BLaER1 treated with 17β-estradiol and CSF1 and Interleukin-3, amounts not matched to agents 10 nM and 100 nM (cell line): ENCODE results near the gene MEX3D.
A peak's percentile ranks its signal among the peaks of the same experiment; 100 is the strongest.

ENCODE experiments used
- H3K27ac ChIP-seq, 11 experiments: shearing (Covaris generic); formaldehyde crosslinking; 2 replicates each; pipeline ENCODE4 v1.8.1; 2022
- H3K27me3 ChIP-seq, 11 experiments: shearing (Covaris generic); formaldehyde crosslinking; 2 replicates each; pipeline ENCODE4 v1.8.1; 2022
- H3K36me3 ChIP-seq, 11 experiments: shearing (Covaris generic); formaldehyde crosslinking; 2 replicates each; pipeline ENCODE4 v1.8.1; 2022
- H3K4me1 ChIP-seq, 10 experiments: shearing (Covaris generic); formaldehyde crosslinking; 2 replicates each; pipeline ENCODE4 v1.8.1; 2022
- H3K4me2 ChIP-seq, 11 experiments: shearing (Covaris generic); formaldehyde crosslinking; 2 replicates each; pipeline ENCODE4 v1.8.1; 2022
- H3K4me3 ChIP-seq, 10 experiments: shearing (Covaris generic); formaldehyde crosslinking; 2 replicates each; pipeline ENCODE4 v1.8.1; 2022
- H3K9ac ChIP-seq, 11 experiments: shearing (Covaris generic); formaldehyde crosslinking; 2 replicates each; pipeline ENCODE4 v1.8.1; 2022
- H3K9me3 ChIP-seq, 11 experiments: shearing (Covaris generic); formaldehyde crosslinking; replicated peaks in 1 of 11; 2 replicates each; pipeline ENCODE4 v1.8.1; 2022
- H4K20me1 ChIP-seq, 11 experiments: shearing (Covaris generic); formaldehyde crosslinking; 2 replicates each; pipeline ENCODE4 v1.8.1; 2022
- Cebpa-rat ChIP-seq, 11 experiments: shearing (Covaris generic); IDR thresholded peaks; 2 replicates each; pipeline ENCODE4 v1.8.1; 2022

The MEX3D gene

GRCh38 chr19:1571358-1571757 lies 3.2 kb upstream of the MEX3D start:
- Histone ChIP-seq H3K36me3 (peaks cover 3 to 25% (median 14%) of the 10 kb centered on the region in 11 experiments; a peak in 19 of 22 replicates), H3K27me3 (no peaks in the 10 kb centered on the region), H3K9me3 (no peaks in the 10 kb centered on the region), H4K20me1 (peaks cover under 1 to 40% (median 13%) of the 10 kb centered on the region in 11 experiments; a peak in 21 of 22 replicates), H3K4me2 (no peak overlapping the region), H3K27ac (no peak overlapping the region), H3K4me1 (peaks cover 15 to 34% (median 25%) of the 10 kb centered on the region in 10 experiments; a peak in 19 of 20 replicates), H3K9ac (no peak overlapping the region), H3K4me3 (no peak overlapping the region)
- TF ChIP-seq Cebpa-rat (IDR thresholded peaks at IDR 0.05): no peak

GRCh38 chr19:1570836-1571235 lies 2.7 kb upstream of the MEX3D start:
- no peak overlapping the region for H3K4me3 ChIP-seq
- no peak for TF ChIP-seq Cebpa-rat (IDR thresholded peaks at IDR 0.05)

GRCh38 chr19:1569997-1570396 lies 1.9 kb upstream of the MEX3D start:
- Histone ChIP-seq H3K4me1 (peaks cover 26 to 48% (median 38%) of the 10 kb centered on the region in 10 experiments), H3K4me3 (no peak overlapping the region), H4K20me1 (peaks cover 14 to 40% (median 14%) of the 10 kb centered on the region in 11 experiments), H3K9me3 (no peaks in the 10 kb centered on the region), H3K9ac (peak overlapping the region in 4 of 11 experiments; percentile 28 to 53 (median 40); a peak in 6 of 22 replicates), H3K27ac (peak overlapping the region in 4 of 11 experiments; percentile 32 to 53 (median 40); a peak in 4 of 22 replicates), H3K36me3 (peaks cover 0 to 21% (median 4%) of the 10 kb centered on the region in 11 experiments; a peak in 12 of 22 replicates), H3K4me2 (peak overlapping the region in 10 of 11 experiments; percentile 61 to 98 (median 78); a peak in 21 of 22 replicates), H3K27me3 (no peaks in the 10 kb centered on the region)
- no peak for TF ChIP-seq Cebpa-rat (IDR thresholded peaks at IDR 0.05)

More at GRCh38 chr19:1570836-1571235, 2.7 kb upstream of the MEX3D start:
- Histone ChIP-seq H3K27me3 (no peaks in the 10 kb centered on the region), H3K4me1 (peaks cover 20 to 40% (median 30%) of the 10 kb centered on the region in 10 experiments), H3K9me3 (no peaks in the 10 kb centered on the region), H3K36me3 (peaks cover 0 to 21% (median 11%) of the 10 kb centered on the region in 11 experiments; a peak in 13 of 22 replicates), H3K9ac (no peak overlapping the region), H3K4me2 (peak overlapping the region in 7 of 11 experiments; percentile 61 to 86 (median 77); a peak in 7 of 22 replicates), H3K27ac (no peak overlapping the region), H4K20me1 (peaks cover 5 to 40% (median 13%) of the 10 kb centered on the region in 11 experiments)

GRCh38 chr19:1567848-1568227 lies 287 bp downstream of the MEX3D start:
- H3K4me2 ChIP-seq: peak overlapping the region in 10 of 11 experiments; percentile 86 to 97 (median 92); a peak in 18 of 22 replicates
- peaks cover 0 to 31% (median 21%) of the 10 kb centered on the region in 11 experiments; a peak in 18 of 22 replicates for H3K36me3 ChIP-seq
- no peaks in the 10 kb centered on the region for H3K9me3 ChIP-seq
- peak overlapping the region; percentile 58 to 95 (median 91); a peak in 20 of 22 replicates for H3K27ac ChIP-seq
- no peaks in the 10 kb centered on the region for H3K27me3 ChIP-seq
- peaks cover 34 to 48% (median 36%) of the 10 kb centered on the region in 11 experiments for H4K20me1 ChIP-seq
- TF ChIP-seq Cebpa-rat (IDR thresholded peaks at IDR 0.05): no peak
- H3K9ac ChIP-seq: peak overlapping the region; percentile 89 to 99 (median 96)
- peak overlapping the region; percentile 88 to 99 (median 95) for H3K4me3 ChIP-seq
- peaks cover 26 to 57% (median 43%) of the 10 kb centered on the region in 10 experiments for H3K4me1 ChIP-seq

GRCh38 chr19:1567116-1567847 lies 843 bp downstream of the MEX3D start:
- peak overlapping the region; percentile 89 to 99 (median 96) for H3K9ac ChIP-seq
- peak overlapping the region; percentile 86 to 97 (median 92) for H3K4me2 ChIP-seq
- H3K36me3 ChIP-seq: peaks cover 0 to 37% (median 27%) of the 10 kb centered on the region in 11 experiments; a peak in 18 of 22 replicates
- H3K9me3 ChIP-seq: no peaks in the 10 kb centered on the region
- H3K27ac ChIP-seq: peak overlapping the region; percentile 58 to 95 (median 91); a peak in 21 of 22 replicates
- peak overlapping the region; percentile 88 to 99 (median 95) for H3K4me3 ChIP-seq
- peaks cover 35 to 53% (median 41%) of the 10 kb centered on the region in 11 experiments for H4K20me1 ChIP-seq
- peaks cover 26 to 57% (median 43%) of the 10 kb centered on the region in 10 experiments for H3K4me1 ChIP-seq
- no peaks in the 10 kb centered on the region for H3K27me3 ChIP-seq
- TF ChIP-seq Cebpa-rat (IDR thresholded peaks at IDR 0.05): no peak

- TF ChIP-seq Cebpa-rat (IDR thresholded peaks at IDR 0.05): no peak
- peak overlapping the region; percentile 89 to 99 (median 96) for H3K9ac ChIP-seq
- H3K36me3 ChIP-seq: peaks cover 0 to 44% (median 29%) of the 10 kb centered on the region in 11 experiments; a peak in 18 of 22 replicates
- H3K27me3 ChIP-seq: no peaks in the 10 kb centered on the region
- H3K4me3 ChIP-seq: peak overlapping the region; percentile 88 to 99 (median 95)
- H3K4me2 ChIP-seq: peak overlapping the region; percentile 86 to 97 (median 92)
- peak overlapping the region; percentile 58 to 95 (median 91); a peak in 21 of 22 replicates for H3K27ac ChIP-seq
- no peaks in the 10 kb centered on the region for H3K9me3 ChIP-seq
- peaks cover 26 to 58% (median 45%) of the 10 kb centered on the region in 10 experiments for H3K4me1 ChIP-seq
- H4K20me1 ChIP-seq: peaks cover 37 to 61% (median 47%) of the 10 kb centered on the region in 11 experiments
Observed at GRCh38 chr19:1566392-1567115, 1.6 kb downstream of the MEX3D start.

- Histone ChIP-seq H3K9ac (peak overlapping the region in 6 of 11 experiments; percentile 1 to 41 (median 26); a peak in 4 of 22 replicates), H3K36me3 (peaks cover 0 to 75% (median 51%) of the 10 kb centered on the region in 11 experiments; a peak in 18 of 22 replicates), H3K27ac (no peak overlapping the region), H3K27me3 (no peaks in the 10 kb centered on the region), H3K4me1 (peaks cover 31 to 53% (median 38%) of the 10 kb centered on the region in 10 experiments), H3K4me2 (no peak overlapping the region), H4K20me1 (peaks cover 64 to 93% (median 80%) of the 10 kb centered on the region in 11 experiments), H3K4me3 (no peak overlapping the region), H3K9me3 (no peaks in the 10 kb centered on the region)
- no peak for TF ChIP-seq Cebpa-rat (IDR thresholded peaks at IDR 0.05)
Observed at GRCh38 chr19:1563251-1563650, 4.9 kb downstream of the MEX3D start.

GRCh38 chr19:1561236-1561842 lies 6.8 kb downstream of the MEX3D start:
- H3K4me2 ChIP-seq: peak overlapping the region; percentile 21 to 70 (median 54); a peak in 21 of 22 replicates
- TF ChIP-seq Cebpa-rat (IDR thresholded peaks at IDR 0.05): no peak
- peak overlapping the region in 6 of 11 experiments; percentile 4 to 47 (median 21); a peak in 7 of 22 replicates for H3K27ac ChIP-seq
- no peak overlapping the region for H3K4me3 ChIP-seq
- no peaks in the 10 kb centered on the region for H3K27me3 ChIP-seq
- H3K9me3 ChIP-seq: no peaks in the 10 kb centered on the region
- H3K9ac ChIP-seq: peak overlapping the region in 10 of 11 experiments; percentile 0 to 52 (median 46); a peak in 14 of 22 replicates
- H3K36me3 ChIP-seq: peaks cover 5 to 94% (median 69%) of the 10 kb centered on the region in 11 experiments
- peaks cover 63 to 100% (median 98%) of the 10 kb centered on the region in 11 experiments for H4K20me1 ChIP-seq
- H3K4me1 ChIP-seq: peaks cover 31 to 53% (median 38%) of the 10 kb centered on the region in 10 experiments
